GM10266 (cell line): Measurements from ENCODE around the gene NR5A2.

Experiments used
- DNase-seq: peaks from one replicate; pipeline ENCODE4 v3.0.0; 2012; ENCODE audit errors: extremely low spot score
- CTCF ChIP-seq: IDR thresholded peaks from 2 replicates; pipeline ENCODE4 v1.5.1; 2012; ENCODE audit warnings: mild to moderate bottlenecking, low read depth; ENCODE audit not compliant: control insufficient read depth, insufficient read depth; ENCODE audit errors: missing control alignments

Gene NR5A2

GRCh38 chr1:200173097-200173618 is 145.6 kb downstream of the NR5A2 start:
- no peak for TF ChIP-seq CTCF
- no peak for DNase-seq

GRCh38 chr1:200174525-200175295 is 147.2 kb downstream of the NR5A2 start:
- no peak for TF ChIP-seq CTCF

GRCh38 chr1:200176181-200176580 is 148.7 kb downstream of the NR5A2 start:
- no peak for DNase-seq
- no peak for TF ChIP-seq CTCF

More at GRCh38 chr1:200174525-200175295, 147.2 kb downstream of the NR5A2 start:
- DNase-seq: no peak

- TF ChIP-seq CTCF: no peak
These were observed 149.3 kb downstream of the NR5A2 start for GRCh38 chr1:200176798-200177197.

GRCh38 chr1:200178340-200178739 is 150.8 kb downstream of the NR5A2 start:
- no peak for TF ChIP-seq CTCF
- no peak for DNase-seq

More at GRCh38 chr1:200176798-200177197, 149.3 kb downstream of the NR5A2 start:
- DNase-seq: no peak

GRCh38 chr1:200179126-200179780 is 151.7 kb downstream of the NR5A2 start:
- TF ChIP-seq CTCF: no peak
- no peak for DNase-seq

GRCh38 chr1:200179781-200180160 is 152.3 kb downstream of the NR5A2 start:
- TF ChIP-seq CTCF: no peak
- no peak for DNase-seq
